HEK293 (cell line): ENCODE measurements around the gene HNRNPUL2.

ENCODE experiments used
- CTCF ChIA-PET: fragments of 350-600 bp; formaldehyde crosslinking; extraction: SDS; loops from one replicate; lab custom pipeline; 2021; ENCODE audit warnings: antibody characterized with exemption; lab: Yijun Ruan, JAX
- POLR2A ChIA-PET: fragments of 300-600 bp; formaldehyde crosslinking; extraction: SDS; loops from one replicate; lab custom pipeline; 2020; ENCODE audit warnings: antibody characterized with exemption, inconsistent platforms; lab: Yijun Ruan, JAX
- H3K27ac ChIP-seq: fragments of 200-500 bp; sonication (Bioruptor generic); 2 replicates; pipeline ENCODE4 v1.5.1; 2014; ENCODE audit warnings: low read depth, low read length, control low read depth, inconsistent platforms; ENCODE audit errors: extremely low read depth
- H3K36me3 ChIP-seq, 2 experiments: fragments of 200-500 bp in 1 of 2; sonication (Bioruptor generic) in 1 of 2; 1 replicate in 1 of 2; 2 replicates in 1 of 2; pipeline ENCODE4 v1.5.1; 2014 to 2017; ENCODE audit warnings: inconsistent platforms in 2 of 2, low read length in 2 of 2; ENCODE audit not compliant: control insufficient read depth in 2 of 2, insufficient read depth in 1 of 2
- H3K4me1 ChIP-seq: fragments of 200-500 bp; sonication (Bioruptor generic); 2 replicates; pipeline ENCODE4 v1.5.1; 2014; ENCODE audit warnings: mild to moderate bottlenecking, low read length, inconsistent platforms; ENCODE audit not compliant: control insufficient read depth, insufficient read depth
- H3K4me3 ChIP-seq: 2 replicates; pipeline ENCODE4 v1.5.1; 2011; ENCODE audit warnings: low read depth, mild to moderate bottlenecking, control low read depth, low read length, moderate library complexity
- H3K9me3 ChIP-seq: fragments of 200-500 bp; sonication (Bioruptor generic); 2 replicates; pipeline ENCODE4 v1.5.1; 2014; ENCODE audit warnings: low read depth, low read length, inconsistent platforms; ENCODE audit not compliant: control insufficient read depth, insufficient read depth
- IKZF3 ChIP-seq: fragments of 450-650 bp; IDR thresholded peaks from 2 replicates; pipeline ENCODE4 v1.5.0; 2018; ENCODE audit warnings: missing biosample characterization, mild to moderate bottlenecking, missing genetic modification characterization, moderate library complexity
- KLF9 ChIP-seq: fragments of 450-650 bp; formaldehyde crosslinking; IDR thresholded peaks from 2 replicates; pipeline ENCODE4 v1.5.1; 2016; ENCODE audit warnings: missing biosample characterization, missing genetic modification characterization, low read depth
- MZF1 ChIP-seq: fragments of 450-650 bp; formaldehyde crosslinking; IDR thresholded peaks from 2 replicates; pipeline ENCODE4 v1.5.1; 2017; ENCODE audit warnings: missing biosample characterization, missing genetic modification characterization, borderline replicate concordance
- SP3 ChIP-seq: fragments of 450-650 bp; formaldehyde crosslinking; IDR thresholded peaks from 2 replicates; pipeline ENCODE4 v1.5.1; 2016; ENCODE audit warnings: missing biosample characterization, missing genetic modification characterization
- ZBTB20 ChIP-seq: fragments of 450-650 bp; formaldehyde crosslinking; IDR thresholded peaks from 2 replicates; pipeline ENCODE4 v1.5.1; 2016; ENCODE audit warnings: missing biosample characterization, missing genetic modification characterization
- ZEB2 ChIP-seq: fragments of 450-650 bp; formaldehyde crosslinking; IDR thresholded peaks from 2 replicates; pipeline ENCODE4 v1.5.1; 2016; ENCODE audit warnings: missing biosample characterization, missing genetic modification characterization
- ZFP37 ChIP-seq: fragments of 450-650 bp; formaldehyde crosslinking; IDR thresholded peaks from 2 replicates; pipeline ENCODE4 v1.5.1; 2016; ENCODE audit warnings: missing biosample characterization, missing genetic modification characterization
- ZNF133 ChIP-seq: fragments of 450-650 bp; formaldehyde crosslinking; IDR thresholded peaks from 2 replicates; pipeline ENCODE4 v1.5.1; 2016; ENCODE audit warnings: missing biosample characterization, missing genetic modification characterization
- ZNF2 ChIP-seq: fragments of 450-650 bp; formaldehyde crosslinking; IDR thresholded peaks from 2 replicates; pipeline ENCODE4 v1.5.1; 2016; ENCODE audit warnings: missing biosample characterization, missing genetic modification characterization
- ZNF292 ChIP-seq: fragments of 450-650 bp; formaldehyde crosslinking; IDR thresholded peaks from 2 replicates; pipeline ENCODE4 v1.5.1; 2016; ENCODE audit warnings: low read depth, missing biosample characterization, missing genetic modification characterization, borderline replicate concordance
- ZNF311 ChIP-seq: fragments of 450-650 bp; formaldehyde crosslinking; IDR thresholded peaks from 2 replicates; pipeline ENCODE4 v1.5.1; 2017; ENCODE audit warnings: missing biosample characterization, missing genetic modification characterization, borderline replicate concordance
- ZNF335 ChIP-seq: fragments of 450-650 bp; formaldehyde crosslinking; conservative IDR thresholded peaks from 2 replicates; pipeline ENCODE4 v1.5.1; 2016; ENCODE audit warnings: missing biosample characterization, missing genetic modification characterization
- ZNF473 ChIP-seq: fragments of 450-650 bp; formaldehyde crosslinking; IDR thresholded peaks from 2 replicates; pipeline ENCODE4 v1.5.1; 2017; ENCODE audit warnings: missing biosample characterization, missing genetic modification characterization
- ZNF654 ChIP-seq: fragments of 450-650 bp; formaldehyde crosslinking; IDR thresholded peaks from 2 replicates; pipeline ENCODE4 v1.5.1; 2016; ENCODE audit warnings: low read depth, missing biosample characterization, missing genetic modification characterization
- ZNF76 ChIP-seq: fragments of 450-650 bp; formaldehyde crosslinking; IDR thresholded peaks from 2 replicates; pipeline ENCODE4; 2016; ENCODE audit warnings: low read depth, missing biosample characterization, missing genetic modification characterization, borderline replicate concordance
- ZNF768 ChIP-seq: fragments of 450-650 bp; formaldehyde crosslinking; IDR thresholded peaks from 2 replicates; pipeline ENCODE4 v1.5.1; 2018; ENCODE audit warnings: missing biosample characterization, mild to moderate bottlenecking, missing genetic modification characterization
- ZNF792 ChIP-seq: fragments of 450-650 bp; formaldehyde crosslinking; IDR thresholded peaks from 2 replicates; pipeline ENCODE4 v1.5.1; 2016; ENCODE audit warnings: missing biosample characterization, missing genetic modification characterization
- TF ChIP-seq, protein P1 (sequence below): fragments of 450-650 bp; formaldehyde crosslinking; IDR thresholded peaks from 2 replicates; pipeline ENCODE4 v1.5.1; 2016; ENCODE audit warnings: missing biosample characterization, missing genetic modification characterization
- TF ChIP-seq, protein P2 (sequence below): fragments of 450-650 bp; formaldehyde crosslinking; IDR thresholded peaks from 2 replicates; pipeline ENCODE4 v1.5.1; 2017; ENCODE audit warnings: missing biosample characterization, missing genetic modification characterization
- TF ChIP-seq, protein P3 (sequence below): fragments of 450-650 bp; formaldehyde crosslinking; IDR thresholded peaks from 2 replicates; pipeline ENCODE4 v1.5.1; 2016; ENCODE audit warnings: missing biosample characterization, missing genetic modification characterization, borderline replicate concordance
- TF ChIP-seq, protein P4 (sequence below): fragments of 450-650 bp; IDR thresholded peaks from 2 replicates; pipeline ENCODE4 v1.5.1; 2018; ENCODE audit warnings: missing biosample characterization, missing genetic modification characterization
- TF ChIP-seq, protein P5 (sequence below): fragments of 450-650 bp; formaldehyde crosslinking; IDR thresholded peaks from 2 replicates; pipeline ENCODE4 v1.5.1; 2016; ENCODE audit warnings: missing biosample characterization, missing genetic modification characterization
- TF ChIP-seq, protein P6 (sequence below): fragments of 450-650 bp; formaldehyde crosslinking; IDR thresholded peaks from 2 replicates; pipeline ENCODE4 v1.5.1; 2016; ENCODE audit warnings: missing biosample characterization, missing genetic modification characterization

HNRNPUL2 gene

DNA sequence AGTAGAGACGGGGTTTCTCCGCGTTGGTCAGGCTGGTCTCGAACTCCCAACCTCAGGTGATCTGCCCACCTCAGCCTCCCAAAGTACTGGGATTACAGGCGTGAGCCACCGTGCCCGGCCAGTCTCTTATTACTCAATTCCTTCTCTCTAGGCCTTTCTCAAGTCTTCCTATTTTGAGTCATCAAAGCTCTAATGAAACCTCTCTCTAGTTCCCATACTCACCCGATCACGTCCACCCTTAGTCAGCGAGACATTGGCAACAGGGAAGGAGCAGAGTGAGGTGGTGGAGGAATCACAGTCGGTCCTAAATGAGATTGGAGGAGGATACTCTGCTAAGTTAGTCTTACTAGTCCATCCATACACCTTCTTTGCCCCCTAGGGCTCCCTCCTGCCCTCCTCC lies 25.0 kb downstream of the HNRNPUL2 start (continued):
- TF ChIP-seq ZNF292 (tag by site-specific recombination) (no peak), ZNF2 (tag by site-specific recombination) (no peak), ZNF473 (tag by site-specific recombination) (no peak), MZF1 (no peak), KLF9 (tag by site-specific recombination) (no peak)
- TF ChIP-seq, protein P1, sequence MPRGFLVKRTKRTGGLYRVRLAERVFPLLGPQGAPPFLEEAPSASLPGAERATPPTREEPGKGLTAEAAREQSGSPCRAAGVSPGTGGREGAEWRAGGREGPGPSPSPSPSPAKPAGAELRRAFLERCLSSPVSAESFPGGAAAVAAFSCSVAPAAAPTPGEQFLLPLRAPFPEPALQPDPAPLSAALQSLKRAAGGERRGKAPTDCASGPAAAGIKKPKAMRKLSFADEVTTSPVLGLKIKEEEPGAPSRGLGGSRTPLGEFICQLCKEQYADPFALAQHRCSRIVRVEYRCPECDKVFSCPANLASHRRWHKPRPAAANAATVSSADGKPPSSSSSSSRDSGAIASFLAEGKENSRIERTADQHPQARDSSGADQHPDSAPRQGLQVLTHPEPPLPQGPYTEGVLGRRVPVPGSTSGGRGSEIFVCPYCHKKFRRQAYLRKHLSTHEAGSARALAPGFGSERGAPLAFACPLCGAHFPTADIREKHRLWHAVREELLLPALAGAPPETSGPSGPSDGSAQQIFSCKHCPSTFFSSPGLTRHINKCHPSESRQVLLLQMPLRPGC: no peak
- TF ChIP-seq, protein P2, sequence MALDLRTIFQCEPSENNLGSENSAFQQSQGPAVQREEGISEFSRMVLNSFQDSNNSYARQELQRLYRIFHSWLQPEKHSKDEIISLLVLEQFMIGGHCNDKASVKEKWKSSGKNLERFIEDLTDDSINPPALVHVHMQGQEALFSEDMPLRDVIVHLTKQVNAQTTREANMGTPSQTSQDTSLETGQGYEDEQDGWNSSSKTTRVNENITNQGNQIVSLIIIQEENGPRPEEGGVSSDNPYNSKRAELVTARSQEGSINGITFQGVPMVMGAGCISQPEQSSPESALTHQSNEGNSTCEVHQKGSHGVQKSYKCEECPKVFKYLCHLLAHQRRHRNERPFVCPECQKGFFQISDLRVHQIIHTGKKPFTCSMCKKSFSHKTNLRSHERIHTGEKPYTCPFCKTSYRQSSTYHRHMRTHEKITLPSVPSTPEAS (tag by site-specific recombination): no peak

DNA sequence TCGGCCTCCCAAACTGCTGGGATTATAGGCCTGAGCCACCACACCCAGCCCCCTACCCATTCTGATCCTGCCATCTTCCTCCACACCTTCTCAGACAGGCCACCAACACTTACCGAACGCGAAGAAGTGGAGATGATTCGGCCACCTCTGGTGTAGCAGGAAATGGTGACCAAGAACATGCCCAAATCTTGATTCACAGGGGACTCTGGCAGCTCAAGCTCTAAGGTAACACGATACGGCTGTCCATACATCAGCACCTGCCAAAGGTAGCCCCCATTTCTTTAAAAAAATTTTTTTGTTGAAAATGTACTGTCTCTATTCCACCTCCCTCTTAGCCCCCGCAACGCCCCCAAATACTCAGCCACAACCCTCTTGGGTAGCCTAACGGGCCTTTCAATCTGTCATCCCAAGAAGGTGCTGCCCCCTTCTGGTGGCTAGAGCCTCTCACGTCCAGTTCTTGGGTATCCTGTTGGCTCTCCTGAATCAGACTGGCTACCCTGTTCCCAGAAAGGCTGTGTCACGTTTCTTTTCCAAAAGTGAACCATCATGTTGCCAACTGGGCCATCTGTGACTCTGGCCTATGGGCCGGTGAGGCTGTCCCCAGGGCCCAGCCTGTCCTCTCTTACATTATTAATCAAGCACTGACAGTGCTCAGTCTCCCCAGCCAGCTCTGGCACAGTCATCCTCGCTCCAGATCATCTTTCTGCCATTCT lies 32.6 kb downstream of the HNRNPUL2 start:
- ChIA-PET POLR2A (interaction anchor here (0.6 to 1.7 kb wide), 8 partner anchors 12 to 103 kb away, joined by 3 to 12 read pairs (median 4); partner anchors contain the start of genes C11orf98, CSKMT, HNRNPUL2 and TUT1), CTCF (interaction anchor here (0.5 to 6.8 kb wide), 25 partner anchors 9 to 300 kb away, joined by 3 to 46 read pairs (median 3); partner anchors contain the start of genes C11orf98, CSKMT, LBHD1 and TUT1)
- H3K4me3 ChIP-seq: no peak overlapping the region
- H3K9me3 ChIP-seq: no peaks in the 10 kb centered on the region
- peaks cover 16 to 69% of the 10 kb centered on the region in 2 experiments; a peak in 2 of 3 replicates for H3K36me3 ChIP-seq
- no peak overlapping the region for H3K27ac ChIP-seq
- no peaks in the 10 kb centered on the region for H3K4me1 ChIP-seq
- TF ChIP-seq, protein P3, sequence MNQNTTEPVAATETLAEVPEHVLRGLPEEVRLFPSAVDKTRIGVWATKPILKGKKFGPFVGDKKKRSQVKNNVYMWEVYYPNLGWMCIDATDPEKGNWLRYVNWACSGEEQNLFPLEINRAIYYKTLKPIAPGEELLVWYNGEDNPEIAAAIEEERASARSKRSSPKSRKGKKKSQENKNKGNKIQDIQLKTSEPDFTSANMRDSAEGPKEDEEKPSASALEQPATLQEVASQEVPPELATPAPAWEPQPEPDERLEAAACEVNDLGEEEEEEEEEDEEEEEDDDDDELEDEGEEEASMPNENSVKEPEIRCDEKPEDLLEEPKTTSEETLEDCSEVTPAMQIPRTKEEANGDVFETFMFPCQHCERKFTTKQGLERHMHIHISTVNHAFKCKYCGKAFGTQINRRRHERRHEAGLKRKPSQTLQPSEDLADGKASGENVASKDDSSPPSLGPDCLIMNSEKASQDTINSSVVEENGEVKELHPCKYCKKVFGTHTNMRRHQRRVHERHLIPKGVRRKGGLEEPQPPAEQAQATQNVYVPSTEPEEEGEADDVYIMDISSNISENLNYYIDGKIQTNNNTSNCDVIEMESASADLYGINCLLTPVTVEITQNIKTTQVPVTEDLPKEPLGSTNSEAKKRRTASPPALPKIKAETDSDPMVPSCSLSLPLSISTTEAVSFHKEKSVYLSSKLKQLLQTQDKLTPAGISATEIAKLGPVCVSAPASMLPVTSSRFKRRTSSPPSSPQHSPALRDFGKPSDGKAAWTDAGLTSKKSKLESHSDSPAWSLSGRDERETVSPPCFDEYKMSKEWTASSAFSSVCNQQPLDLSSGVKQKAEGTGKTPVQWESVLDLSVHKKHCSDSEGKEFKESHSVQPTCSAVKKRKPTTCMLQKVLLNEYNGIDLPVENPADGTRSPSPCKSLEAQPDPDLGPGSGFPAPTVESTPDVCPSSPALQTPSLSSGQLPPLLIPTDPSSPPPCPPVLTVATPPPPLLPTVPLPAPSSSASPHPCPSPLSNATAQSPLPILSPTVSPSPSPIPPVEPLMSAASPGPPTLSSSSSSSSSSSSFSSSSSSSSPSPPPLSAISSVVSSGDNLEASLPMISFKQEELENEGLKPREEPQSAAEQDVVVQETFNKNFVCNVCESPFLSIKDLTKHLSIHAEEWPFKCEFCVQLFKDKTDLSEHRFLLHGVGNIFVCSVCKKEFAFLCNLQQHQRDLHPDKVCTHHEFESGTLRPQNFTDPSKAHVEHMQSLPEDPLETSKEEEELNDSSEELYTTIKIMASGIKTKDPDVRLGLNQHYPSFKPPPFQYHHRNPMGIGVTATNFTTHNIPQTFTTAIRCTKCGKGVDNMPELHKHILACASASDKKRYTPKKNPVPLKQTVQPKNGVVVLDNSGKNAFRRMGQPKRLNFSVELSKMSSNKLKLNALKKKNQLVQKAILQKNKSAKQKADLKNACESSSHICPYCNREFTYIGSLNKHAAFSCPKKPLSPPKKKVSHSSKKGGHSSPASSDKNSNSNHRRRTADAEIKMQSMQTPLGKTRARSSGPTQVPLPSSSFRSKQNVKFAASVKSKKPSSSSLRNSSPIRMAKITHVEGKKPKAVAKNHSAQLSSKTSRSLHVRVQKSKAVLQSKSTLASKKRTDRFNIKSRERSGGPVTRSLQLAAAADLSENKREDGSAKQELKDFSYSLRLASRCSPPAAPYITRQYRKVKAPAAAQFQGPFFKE (tag by site-specific recombination): no peak
- TF ChIP-seq ZNF768 (tag by site-specific recombination) (no peak), ZEB2 (no peak), ZNF2 (tag by site-specific recombination) (no peak), ZNF792 (tag by site-specific recombination) (no peak), IKZF3 (no peak), ZNF133 (tag by site-specific recombination) (no peak), ZNF76 (tag by site-specific recombination) (no peak), ZBTB20 (no peak), ZNF335 (tag by site-specific recombination) (no peak), SP3 (tag by site-specific recombination) (no peak), ZNF654 (tag by site-specific recombination) (peak; percentile 48), ZNF311 (tag by site-specific recombination) (no peak), ZFP37 (tag by site-specific recombination) (no peak)
- TF ChIP-seq, protein P4, sequence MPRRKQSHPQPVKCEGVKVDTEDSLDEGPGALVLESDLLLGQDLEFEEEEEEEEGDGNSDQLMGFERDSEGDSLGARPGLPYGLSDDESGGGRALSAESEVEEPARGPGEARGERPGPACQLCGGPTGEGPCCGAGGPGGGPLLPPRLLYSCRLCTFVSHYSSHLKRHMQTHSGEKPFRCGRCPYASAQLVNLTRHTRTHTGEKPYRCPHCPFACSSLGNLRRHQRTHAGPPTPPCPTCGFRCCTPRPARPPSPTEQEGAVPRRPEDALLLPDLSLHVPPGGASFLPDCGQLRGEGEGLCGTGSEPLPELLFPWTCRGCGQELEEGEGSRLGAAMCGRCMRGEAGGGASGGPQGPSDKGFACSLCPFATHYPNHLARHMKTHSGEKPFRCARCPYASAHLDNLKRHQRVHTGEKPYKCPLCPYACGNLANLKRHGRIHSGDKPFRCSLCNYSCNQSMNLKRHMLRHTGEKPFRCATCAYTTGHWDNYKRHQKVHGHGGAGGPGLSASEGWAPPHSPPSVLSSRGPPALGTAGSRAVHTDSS (tag by site-specific recombination): no peak
- TF ChIP-seq, protein P5, sequence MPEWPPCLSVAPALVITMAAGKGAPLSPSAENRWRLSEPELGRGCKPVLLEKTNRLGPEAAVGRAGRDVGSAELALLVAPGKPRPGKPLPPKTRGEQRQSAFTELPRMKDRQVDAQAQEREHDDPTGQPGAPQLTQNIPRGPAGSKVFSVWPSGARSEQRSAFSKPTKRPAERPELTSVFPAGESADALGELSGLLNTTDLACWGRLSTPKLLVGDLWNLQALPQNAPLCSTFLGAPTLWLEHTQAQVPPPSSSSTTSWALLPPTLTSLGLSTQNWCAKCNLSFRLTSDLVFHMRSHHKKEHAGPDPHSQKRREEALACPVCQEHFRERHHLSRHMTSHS (tag by site-specific recombination): no peak
- TF ChIP-seq, protein P6, sequence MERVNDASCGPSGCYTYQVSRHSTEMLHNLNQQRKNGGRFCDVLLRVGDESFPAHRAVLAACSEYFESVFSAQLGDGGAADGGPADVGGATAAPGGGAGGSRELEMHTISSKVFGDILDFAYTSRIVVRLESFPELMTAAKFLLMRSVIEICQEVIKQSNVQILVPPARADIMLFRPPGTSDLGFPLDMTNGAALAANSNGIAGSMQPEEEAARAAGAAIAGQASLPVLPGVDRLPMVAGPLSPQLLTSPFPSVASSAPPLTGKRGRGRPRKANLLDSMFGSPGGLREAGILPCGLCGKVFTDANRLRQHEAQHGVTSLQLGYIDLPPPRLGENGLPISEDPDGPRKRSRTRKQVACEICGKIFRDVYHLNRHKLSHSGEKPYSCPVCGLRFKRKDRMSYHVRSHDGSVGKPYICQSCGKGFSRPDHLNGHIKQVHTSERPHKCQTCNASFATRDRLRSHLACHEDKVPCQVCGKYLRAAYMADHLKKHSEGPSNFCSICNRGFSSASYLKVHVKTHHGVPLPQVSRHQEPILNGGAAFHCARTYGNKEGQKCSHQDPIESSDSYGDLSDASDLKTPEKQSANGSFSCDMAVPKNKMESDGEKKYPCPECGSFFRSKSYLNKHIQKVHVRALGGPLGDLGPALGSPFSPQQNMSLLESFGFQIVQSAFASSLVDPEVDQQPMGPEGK (tag by site-specific recombination): peak; percentile 25; the same call in 1 of the 2 replicates
